ES-I3 (cell line): ENCODE results near the gene TAOK3.
"Not testable (repeated sequence)": the region's sequence is repeated elsewhere in the genome, so short reads cannot be mapped to it uniquely, and the experiment has no call there.

Source experiments
- H3K36me3 ChIP-seq: 2 replicates; pipeline ENCODE4 v1.6.1; 2013; ENCODE audit warnings: mild to moderate bottlenecking, low read length, control low read depth, moderate library complexity; ENCODE audit not compliant: insufficient read depth
- H3K4me1 ChIP-seq: 2 replicates; pipeline ENCODE4 v1.6.1; 2013; ENCODE audit warnings: mild to moderate bottlenecking, control low read depth, low read length; ENCODE audit not compliant: insufficient read depth
- H3K9ac ChIP-seq: 2 replicates; pipeline ENCODE4 v1.6.1; 2013; ENCODE audit warnings: low read depth, mild to moderate bottlenecking, low read length, moderate library complexity
- H3K9me3 ChIP-seq: 2 replicates; pipeline ENCODE4 v1.6.1; 2013; ENCODE audit warnings: mild to moderate bottlenecking, low read length, moderate library complexity; ENCODE audit not compliant: control insufficient read depth, insufficient read depth

TAOK3 gene

GRCh38 chr12:118274066-118274465 is 98.6 kb downstream of the TAOK3 start:
- Histone ChIP-seq H3K9ac (no peak overlapping the region), H3K36me3 (no peaks in the 10 kb centered on the region), H3K4me1 (no peaks in the 10 kb centered on the region), H3K9me3 (no peaks in the 10 kb centered on the region)

GRCh38 chr12:118271770-118272417 is 100.8 kb downstream of the TAOK3 start:
- no peaks in the 10 kb centered on the region for H3K9me3 ChIP-seq
- H3K36me3 ChIP-seq = no peaks in the 10 kb centered on the region
- H3K9ac ChIP-seq = no peak overlapping the region
- H3K4me1 ChIP-seq = no peaks in the 10 kb centered on the region

GRCh38 chr12:118271183-118271582 is 101.5 kb downstream of the TAOK3 start:
- Histone ChIP-seq H3K9ac (no peak overlapping the region), H3K36me3 (no peaks in the 10 kb centered on the region), H3K4me1 (no peaks in the 10 kb centered on the region), H3K9me3 (no peaks in the 10 kb centered on the region)

- no peaks in the 10 kb centered on the region for H3K4me1 ChIP-seq
- no peaks in the 10 kb centered on the region for H3K9me3 ChIP-seq
- no peak overlapping the region for H3K9ac ChIP-seq
- no peaks in the 10 kb centered on the region for H3K36me3 ChIP-seq
Observed at GRCh38 chr12:118269806-118270205, 102.9 kb downstream of the TAOK3 start.

DNA sequence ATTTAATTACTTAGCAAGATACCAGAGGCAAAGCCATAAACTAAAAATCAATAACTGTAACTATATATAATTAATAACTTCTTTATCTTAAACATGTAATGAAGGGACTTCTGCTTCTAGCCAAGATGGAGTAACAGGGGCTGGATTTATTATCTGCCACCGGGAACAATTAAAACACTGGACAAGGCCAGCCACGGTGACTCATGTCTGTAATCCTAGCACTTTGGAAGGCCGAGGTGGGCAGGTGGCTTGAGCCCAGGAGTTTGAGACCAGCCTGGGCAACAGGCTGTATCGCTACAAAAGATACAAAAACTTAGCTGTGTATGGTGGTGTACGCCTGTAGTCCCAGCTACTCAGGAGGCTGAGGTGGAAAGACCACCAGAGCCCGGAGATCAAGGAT is 113.6 kb downstream of the TAOK3 start:
- H3K36me3 ChIP-seq = no peaks in the 10 kb centered on the region
- H3K9me3 ChIP-seq = no peaks in the 10 kb centered on the region
- H3K4me1 ChIP-seq = no peaks in the 10 kb centered on the region
- no peak overlapping the region for H3K9ac ChIP-seq

- no peaks in the 10 kb centered on the region for H3K4me1 ChIP-seq
- no peak overlapping the region for H3K9ac ChIP-seq
Observed at GRCh38 chr12:118256352-118256751, 116.4 kb downstream of the TAOK3 start.

DNA sequence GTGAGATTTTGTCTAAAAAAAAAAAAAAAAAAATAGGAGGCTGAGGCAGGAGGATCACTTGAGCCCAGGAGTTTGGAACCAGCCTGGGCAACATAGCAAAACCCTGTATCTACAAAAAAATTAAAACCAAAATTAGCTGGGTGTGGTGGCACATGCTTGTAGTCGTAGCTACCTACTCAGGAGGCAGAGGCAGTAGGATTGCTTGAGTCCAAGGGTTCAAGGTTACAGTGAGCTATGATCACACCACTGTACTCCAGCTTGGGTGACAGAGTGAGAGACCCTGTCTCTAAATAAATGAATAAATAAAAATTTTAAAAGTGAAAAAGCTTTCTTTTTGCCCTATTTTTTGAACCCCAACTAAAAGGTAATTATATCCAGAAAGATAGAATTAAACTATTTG is 123.2 kb downstream of the TAOK3 start:
- Histone ChIP-seq H3K9ac (no peak overlapping the region), H3K4me1 (no peaks in the 10 kb centered on the region), H3K9me3 (no peaks in the 10 kb centered on the region), H3K36me3 (no peaks in the 10 kb centered on the region)

More at GRCh38 chr12:118256352-118256751, 116.4 kb downstream of the TAOK3 start:
- Histone ChIP-seq H3K36me3 (no peaks in the 10 kb centered on the region), H3K9me3 (no peaks in the 10 kb centered on the region)

DNA sequence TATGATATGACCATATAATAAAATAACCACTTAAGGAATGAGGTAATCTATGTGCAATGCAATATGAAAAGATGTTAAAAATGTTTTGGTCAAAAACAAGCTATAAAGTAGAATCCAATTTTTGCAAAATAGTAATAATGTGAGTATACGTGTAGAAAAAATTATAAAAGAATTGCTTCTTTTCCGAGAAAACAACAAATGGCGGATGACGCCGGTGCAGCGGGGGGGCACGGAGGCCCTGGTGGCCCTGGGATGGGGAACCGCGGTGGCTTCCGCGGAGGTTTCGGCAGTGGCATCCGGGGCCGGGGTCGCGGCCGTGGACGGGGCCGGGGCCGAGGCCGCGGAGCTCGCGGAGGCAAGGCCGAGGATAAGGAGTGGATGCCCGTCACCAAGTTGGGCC is 126.8 kb downstream of the TAOK3 start:
- H3K36me3 ChIP-seq, H3K4me1 ChIP-seq, H3K9me3 ChIP-seq, H3K9ac ChIP-seq: not testable (repeated sequence)

DNA sequence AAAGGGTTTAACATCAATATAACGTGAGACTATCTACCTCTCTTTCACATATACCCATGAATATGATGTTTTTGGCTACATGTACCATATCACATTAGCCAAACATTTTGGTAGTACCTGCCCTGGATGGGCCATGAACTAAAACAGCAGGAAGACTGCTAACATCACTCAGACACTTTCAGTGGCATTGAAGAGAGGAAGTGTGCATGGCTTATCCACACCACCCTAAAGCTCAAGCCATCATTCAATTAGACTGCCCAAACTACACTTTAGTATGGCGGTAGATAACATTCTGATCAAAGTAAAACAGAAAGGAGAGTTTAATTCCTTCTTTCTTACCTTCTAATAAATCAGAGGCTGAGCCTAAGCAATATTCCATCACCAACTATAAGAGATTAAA is 133.8 kb downstream of the TAOK3 start:
- no peaks in the 10 kb centered on the region for H3K4me1 ChIP-seq
- no peaks in the 10 kb centered on the region for H3K36me3 ChIP-seq
- H3K9ac ChIP-seq = no peak overlapping the region
- no peaks in the 10 kb centered on the region for H3K9me3 ChIP-seq

- H3K4me1 ChIP-seq = no peaks in the 10 kb centered on the region
- H3K9me3 ChIP-seq = no peaks in the 10 kb centered on the region
- H3K36me3 ChIP-seq = no peaks in the 10 kb centered on the region
- H3K9ac ChIP-seq = no peak overlapping the region
Observed at GRCh38 chr12:118237908-118238307, 134.8 kb downstream of the TAOK3 start.

GRCh38 chr12:118237052-118237665 is 135.5 kb downstream of the TAOK3 start:
- no peaks in the 10 kb centered on the region for H3K36me3 ChIP-seq
- H3K9ac ChIP-seq = no peak overlapping the region

GRCh38 chr12:118220702-118221101 is 152.0 kb downstream of the TAOK3 start:
- Histone ChIP-seq H3K9me3 (no peaks in the 10 kb centered on the region), H3K36me3 (no peaks in the 10 kb centered on the region), H3K4me1 (no peaks in the 10 kb centered on the region), H3K9ac (no peak overlapping the region)

More at GRCh38 chr12:118237052-118237665, 135.5 kb downstream of the TAOK3 start:
- no peaks in the 10 kb centered on the region for H3K9me3 ChIP-seq
- no peaks in the 10 kb centered on the region for H3K4me1 ChIP-seq

- Histone ChIP-seq H3K4me1 (no peaks in the 10 kb centered on the region), H3K9me3 (no peaks in the 10 kb centered on the region), H3K9ac (no peak overlapping the region), H3K36me3 (no peaks in the 10 kb centered on the region)
Observed at GRCh38 chr12:118219772-118220171, 152.9 kb downstream of the TAOK3 start.

- Histone ChIP-seq H3K4me1 (no peaks in the 10 kb centered on the region), H3K9me3 (no peaks in the 10 kb centered on the region), H3K9ac (no peak overlapping the region), H3K36me3 (no peaks in the 10 kb centered on the region)
Observed at GRCh38 chr12:118219106-118219505, 153.6 kb downstream of the TAOK3 start.

DNA sequence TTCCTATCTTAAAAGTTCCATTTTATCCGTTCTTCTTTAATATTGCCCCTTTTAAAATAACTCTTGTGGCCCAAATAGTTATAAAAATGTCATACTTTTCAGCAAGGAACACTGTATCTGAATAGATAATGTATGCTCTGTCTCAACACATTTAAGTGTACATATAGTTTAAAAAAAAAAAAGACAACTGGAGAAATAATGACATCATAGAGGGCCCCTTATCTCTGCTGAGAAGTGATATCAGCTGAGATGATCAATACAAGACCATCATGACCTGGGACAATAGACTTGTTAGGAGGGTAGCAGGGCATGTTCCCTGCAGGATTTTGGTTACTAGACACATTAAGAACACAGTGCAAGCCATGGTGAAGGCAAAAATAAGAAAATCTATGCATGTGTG is 159.3 kb downstream of the TAOK3 start:
- no peaks in the 10 kb centered on the region for H3K36me3 ChIP-seq
- H3K4me1 ChIP-seq = no peaks in the 10 kb centered on the region
- no peak overlapping the region for H3K9ac ChIP-seq
- no peaks in the 10 kb centered on the region for H3K9me3 ChIP-seq
